ENCODE data around the gene SCMH1.

The SCMH1 gene

GRCh38 chr1:41097105-41097504 lies 145.0 kb downstream of the SCMH1 start:
- no peak for DNase-seq (ENCODE audit: low read depth)

GRCh38 chr1:41093826-41094225 lies 148.3 kb downstream of the SCMH1 start:
- DNase-seq (ENCODE audit: low read depth): no peak

- DNase-seq (ENCODE audit: low read depth): no peak
Observed at GRCh38 chr1:41086921-41087320, 155.2 kb downstream of the SCMH1 start.

- no peak for DNase-seq (ENCODE audit: low read depth)
Observed at GRCh38 chr1:41078616-41079015, 163.5 kb downstream of the SCMH1 start.

GRCh38 chr1:41078193-41078592 lies 163.9 kb downstream of the SCMH1 start:
- no peak for DNase-seq (ENCODE audit: low read depth)

- DNase-seq (ENCODE audit: low read depth): no peak
Observed at GRCh38 chr1:41073971-41074370, 168.1 kb downstream of the SCMH1 start.

GRCh38 chr1:41072051-41072450 lies 170.1 kb downstream of the SCMH1 start:
- DNase-seq (ENCODE audit: low read depth): no peak

GRCh38 chr1:41056907-41057306 lies 185.2 kb downstream of the SCMH1 start:
- no peak for DNase-seq (ENCODE audit: low read depth)

- no peak for DNase-seq (ENCODE audit: low read depth)
Observed at GRCh38 chr1:41053316-41053715, 188.8 kb downstream of the SCMH1 start.

GRCh38 chr1:41051022-41051421 lies 191.1 kb downstream of the SCMH1 start:
- DNase-seq (ENCODE audit: low read depth): no peak

GRCh38 chr1:41048540-41048939 lies 193.6 kb downstream of the SCMH1 start:
- no peak for DNase-seq (ENCODE audit: low read depth)

GRCh38 chr1:41046347-41046775 lies 195.7 kb downstream of the SCMH1 start:
- DNase-seq (ENCODE audit: low read depth): no peak

- DNase-seq (ENCODE audit: low read depth): no peak
Observed at GRCh38 chr1:41045740-41046139, 196.4 kb downstream of the SCMH1 start.

GRCh38 chr1:41044187-41044586 lies 197.9 kb downstream of the SCMH1 start:
- no peak for DNase-seq (ENCODE audit: low read depth)

GRCh38 chr1:41041614-41042270 lies 200.4 kb downstream of the SCMH1 start:
- no peak for DNase-seq (ENCODE audit: low read depth)

GRCh38 chr1:41038110-41038509 lies 204.0 kb downstream of the SCMH1 start:
- no peak for DNase-seq (ENCODE audit: low read depth)

GRCh38 chr1:41037116-41037903 lies 204.8 kb downstream of the SCMH1 start:
- DNase-seq (ENCODE audit: low read depth): no peak

GRCh38 chr1:41033272-41033671 lies 208.8 kb downstream of the SCMH1 start:
- DNase-seq (ENCODE audit: low read depth): no peak

GRCh38 chr1:41032147-41032546 lies 210.0 kb downstream of the SCMH1 start:
- no peak for DNase-seq (ENCODE audit: low read depth)

GRCh38 chr1:41030872-41031616 lies 211.1 kb downstream of the SCMH1 start:
- no peak for DNase-seq (ENCODE audit: low read depth)

GRCh38 chr1:41028034-41028642 lies 214.0 kb downstream of the SCMH1 start:
- no peak for DNase-seq (ENCODE audit: low read depth)

Measured in stimulated activated CD4-positive, alpha-beta T cell treated with anti-CD3 and anti-CD28 coated beads, Interleukin-2, amount 100 ng/mL, for 4 hours (primary cell).